Heart right ventricle (tissue), 16 donors: Measurements from ENCODE around the gene PWWP2B. TPM values are rescaled to one million over a fixed set of nuclear protein-coding genes. Genes with fewer than 3 reads are reported as not detected.

ENCODE experiments used
- ATAC-seq, 8 donors: fragments of 200-7000 bp; cut with Tn5 transposase; one replicate each; pipeline ENCODE4 v1.9.1; 2020; ENCODE audit warnings: mild to moderate bottlenecking in 8 of 8, moderate library complexity in 8 of 8, moderate number of reproducible peaks in 1 of 8
- DNase-seq, 2 donors: peaks; one replicate each; pipeline ENCODE4 v3.0.0-alpha.2; 2020
- H3K27ac ChIP-seq, 10 donors: fragments of 200-600 bp; sonication (generic) in 2 of 10; one replicate each; pipeline versions ENCODE4 v1.5.0 to v1.8.0; 2020 to 2022; ENCODE audit warnings: mild to moderate bottlenecking in 3 of 10
- H3K27me3 ChIP-seq, 7 donors: fragments of 200-600 bp; one replicate each; pipeline ENCODE4 v1.8.0; 2021 to 2022; ENCODE audit warnings: mild to moderate bottlenecking in 2 of 7
- H3K36me3 ChIP-seq, 9 donors: fragments of 200-600 bp; sonication (generic) in 1 of 9; one replicate each; pipeline versions ENCODE4 v1.5.0 to v1.8.0; 2020 to 2022; ENCODE audit warnings: mild to moderate bottlenecking in 2 of 9
- H3K4me1 ChIP-seq, 9 donors: fragments of 200-600 bp; sonication (generic) in 1 of 9; one replicate each; pipeline versions ENCODE4 v1.5.0 to v1.8.0; 2020 to 2022; ENCODE audit warnings: mild to moderate bottlenecking in 4 of 9
- H3K4me3 ChIP-seq, 10 donors: fragments of 200-600 bp; sonication (generic) in 2 of 10; one replicate each; pipeline versions ENCODE4 v1.5.0 to v1.8.0; 2020 to 2022; ENCODE audit warnings: mild to moderate bottlenecking in 7 of 10, moderate library complexity in 2 of 10
- H3K9me3 ChIP-seq, 11 donors: fragments of 200-600 bp in 10 of 11; sonication (generic) in 2 of 11; one replicate each; pipeline versions ENCODE4 v1.5.0 to v1.8.0; 2013 to 2022; ENCODE audit warnings: mild to moderate bottlenecking in 2 of 11, control low read depth in 1 of 11, moderate library complexity in 1 of 11
- CTCF ChIP-seq, 9 donors: fragments of 200-600 bp; sonication (generic) in 2 of 9; IDR thresholded peaks; one replicate each; pipeline versions ENCODE4 v1.5.0 to v1.8.0; 2021 to 2022; ENCODE audit warnings: antibody characterized with exemption in 9 of 9, mild to moderate bottlenecking in 5 of 9, moderate library complexity in 1 of 9
- WGBS, 2 donors: extraction: QIAGEN DNeasy Blood & Tissue Kit; methylation state at CpG; one replicate each; pipeline ENCODE4 v1.1.7; 2013; ENCODE audit warnings: inconsistent platforms in 1 of 2; 5-methylcytosine and 5-hydroxymethylcytosine counted together
- intact Hi-C, 10 donors: fragments of 100-400 bp; cut with DNase I; formaldehyde crosslinking; loops; one replicate each; pipeline versions ENCODE4 v1.11.1 to v1.14.2; 2022
- polyA plus RNA-seq, 2 donors: library from polyadenylated mRNA; stranded (reverse); fragments of 200-250 nt; gene quantifications; one replicate each; pipeline ENCODE4 v1.2.3, GENCODE V29; 2013
- total RNA-seq, 10 donors: library from RNA; stranded (reverse); fragmentation: NEBNext Ultra II Directional in 3 of 10; extraction: Animal tissue kit (Norgen Biotek cat#: 25700) in 3 of 10; gene quantifications; one replicate each; pipeline versions ENCODE4 v1.2.1 to v1.2.4, GENCODE V29; 2021 to 2023
- donor health status: Arrhythmogenic right ventricular cardiomyopathy.
- donor health status: ischemic (EF 13 %, LVEDD 7.1; RV severe dilation, severe dysfunction).
- donor health status: healthy with polysubstance abuse.
- donor health status: DM: no; HTN: yes; CAD: no.
- donor health status: DM: no; HTN: no; CAD: no.
- donor health status: ischemic (EF 25% LVEDD 6.9; RV normal size, moderate dysfunction).
- donor health status: ischemic (EF 25% LVEDD 5.7; RV mildly dilated, moderate dysfunction).
- donor health status: healthy.
- donor health status: DM: yes; HTN: yes; CAD: no.
- donor health status: Ischemic cardiomyopathy.
- donor health status: ischemic (EF 35%, LVEDD 5.7; RV mildly dilated, moderate dysfunction).
- donor health status: nonischemic (EF 11% LVEDD 7.7; RV severe dilation, severe dysfunction).
- donor health status: DM: yes; HTN: yes; CAD: no.
- donor health status: PGD.
- donor health status: ischemic (EF 29% LVEDD 5.4; RV normal size, mild dysfunction).
- donor health status: nonischemic (EF 23%, LVEDD 6.1; RV moderate dilation, normal function).

PWWP2B gene
- total and polyA plus RNA-seq, 12 donors, result 11.1 to 21.3 (median 15.0) TPM

GRCh38 chr10:132454296-132455198 is 57.5 kb downstream of the PWWP2B start:
- peaks cover 9 to 27% (median 21%) of the 10 kb centered on the region in 9 donors for H3K4me1 ChIP-seq
- H3K27me3 ChIP-seq, result peaks cover 0 to 14% (median 6%) of the 10 kb centered on the region in 7 donors
- H3K27ac ChIP-seq, result no peak overlapping the region
- DNase-seq (no peak), ATAC-seq (no peak)
- no peak overlapping the region for H3K4me3 ChIP-seq
- H3K36me3 ChIP-seq, result no peaks in the 10 kb centered on the region
- intact Hi-C loops, result loop anchor here (2.0 to 10.0 kb wide), 8 partner anchors 67 to 232 kb away; partner anchors contain the start of gene INPP5A (in 1 of the 10)
- H3K9me3 ChIP-seq, result no peaks in the 10 kb centered on the region
- TF ChIP-seq CTCF (IDR thresholded peaks at IDR 0.05), result no peak
- WGBS, 2 donors, result 91 to 93% methylated on average over 30 of the region's 30 CpGs

GRCh38 chr10:132455441-132455971 is 58.5 kb downstream of the PWWP2B start:
- no peaks in the 10 kb centered on the region for H3K36me3 ChIP-seq
- H3K4me1 ChIP-seq, result peaks cover 9 to 27% (median 21%) of the 10 kb centered on the region in 9 donors
- intact Hi-C loops, result loop anchor here in 7 of 10 donors (2.0 to 10.0 kb wide), 6 partner anchors 82 to 231 kb away; partner anchors contain the start of gene INPP5A (in 1 of the 7)
- DNase-seq, result no peak
- H3K27ac ChIP-seq, result no peak overlapping the region
- peaks cover 0 to 14% (median 6%) of the 10 kb centered on the region in 7 donors for H3K27me3 ChIP-seq
- 85 to 87% methylated on average over 19 of the region's 19 CpGs for WGBS, 2 donors
- H3K4me3 ChIP-seq, result no peak overlapping the region
- no peak for TF ChIP-seq CTCF (IDR thresholded peaks at IDR 0.05)
- no peaks in the 10 kb centered on the region for H3K9me3 ChIP-seq
- no peak for ATAC-seq

DNA sequence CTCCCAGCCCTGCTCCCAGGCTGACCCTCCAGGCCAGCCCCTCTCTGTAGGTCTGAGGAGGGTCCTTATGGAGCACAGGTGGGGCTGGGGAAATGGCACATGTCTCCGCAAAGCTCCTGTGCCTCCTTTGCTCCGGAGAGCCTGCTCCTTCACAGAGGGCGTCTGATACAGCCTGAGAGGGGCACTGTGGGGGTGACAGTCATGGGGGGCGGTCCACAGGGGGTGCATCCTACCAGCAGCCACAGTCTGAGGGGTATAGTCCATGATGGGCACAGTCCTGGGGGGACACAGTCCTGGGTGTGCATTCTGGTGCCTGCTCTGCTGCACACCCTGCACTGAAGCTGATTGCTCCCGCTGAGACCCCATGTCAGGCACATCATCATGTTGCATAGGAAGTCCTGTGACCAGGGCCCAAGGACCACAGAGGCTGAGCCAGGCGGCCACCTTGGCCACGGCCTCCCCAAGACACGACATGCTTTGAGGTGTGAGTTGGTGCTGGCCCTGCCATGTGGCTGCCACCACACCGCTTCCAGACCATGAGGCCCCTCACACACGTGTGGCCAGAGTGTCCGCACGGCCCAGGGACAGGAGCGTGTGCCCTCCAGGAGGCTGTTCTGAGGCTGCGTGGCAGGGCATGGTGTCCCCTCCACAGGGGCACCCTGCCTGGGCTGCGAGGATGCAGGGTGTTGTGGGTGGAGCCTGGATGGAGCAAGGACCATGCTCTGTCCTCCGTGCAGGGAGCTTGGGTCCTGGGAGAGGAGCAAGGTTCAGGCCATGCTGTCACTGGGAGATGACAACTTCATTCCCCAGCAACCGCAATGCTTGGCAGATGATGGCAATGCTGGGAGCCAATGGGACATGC is 59.2 kb downstream of the PWWP2B start:
- H3K9me3 ChIP-seq, result no peaks in the 10 kb centered on the region
- peaks cover 9 to 32% (median 22%) of the 10 kb centered on the region in 9 donors for H3K4me1 ChIP-seq
- 90 to 92% methylated on average over 17 of the region's 17 CpGs for WGBS, 2 donors
- no peak for ATAC-seq
- intact Hi-C loops, result loop anchor here in 8 of 10 donors (2.0 to 10.0 kb wide), 7 partner anchors 81 to 231 kb away; partner anchors contain the start of gene INPP5A (in 1 of the 8)
- H3K27ac ChIP-seq, result no peak overlapping the region
- H3K4me3 ChIP-seq, result no peak overlapping the region
- peaks cover 0 to 14% (median 6%) of the 10 kb centered on the region in 7 donors for H3K27me3 ChIP-seq
- H3K36me3 ChIP-seq, result no peaks in the 10 kb centered on the region
- TF ChIP-seq CTCF (IDR thresholded peaks at IDR 0.05), result no peak
- no peak for DNase-seq
